Fibroblast of lung (primary cell): ENCODE results near the gene RANBP3L. TPM values are rescaled to one million over a fixed set of nuclear protein-coding genes. Genes with fewer than 3 reads are reported as not detected.

Source experiments
- DNase-seq, 2 donors: peaks; one replicate each; pipeline versions ENCODE4 v3.0.0 to v3.0.0-alpha.2; 2010; ENCODE audit warnings: low read depth in 2 of 2
- H2AFZ ChIP-seq: 2 replicates; pipeline ENCODE4 v1.5.1; 2012; ENCODE audit warnings: low read length, control low read depth, inconsistent platforms
- H3K27ac ChIP-seq: 2 replicates; pipeline ENCODE4 v1.5.1; 2011; ENCODE audit warnings: low read length, control low read depth; ENCODE audit not compliant: insufficient read depth
- H3K27me3 ChIP-seq: 2 replicates; pipeline ENCODE4 v1.5.1; 2011; ENCODE audit warnings: mild to moderate bottlenecking, low read length; ENCODE audit not compliant: control insufficient read depth, insufficient read depth
- H3K36me3 ChIP-seq: 2 replicates; pipeline ENCODE4 v1.5.1; 2011; ENCODE audit warnings: low read length; ENCODE audit not compliant: control insufficient read depth, insufficient read depth
- H3K4me1 ChIP-seq: 2 replicates; pipeline ENCODE4 v1.5.1; 2011; ENCODE audit warnings: low read length; ENCODE audit not compliant: control insufficient read depth, insufficient read depth; ENCODE audit errors: extremely low read depth
- H3K4me2 ChIP-seq: 2 replicates; pipeline ENCODE4 v1.5.1; 2011; ENCODE audit warnings: low read length, control low read depth; ENCODE audit not compliant: insufficient read depth; ENCODE audit errors: extremely low read depth
- H3K4me3 ChIP-seq, 4 experiments: fragments of 200-600 bp in 1 of 4; sonication (generic) in 1 of 4; replicated peaks in 1 of 4; 2 replicates each; pipeline ENCODE4 v1.5.1; 2011 to 2016; ENCODE audit warnings: low read length in 4 of 4, low read depth in 3 of 4, mild to moderate bottlenecking in 3 of 4, control low read depth in 2 of 4, inconsistent platforms in 1 of 4, mixed read lengths in 1 of 4; ENCODE audit not compliant: insufficient read depth in 1 of 4; ENCODE audit errors: control extremely low read depth in 1 of 4
- H3K79me2 ChIP-seq: 2 replicates; pipeline ENCODE4 v1.5.1; 2012; ENCODE audit warnings: mild to moderate bottlenecking, low read length, inconsistent platforms; ENCODE audit not compliant: control insufficient read depth, insufficient read depth
- H3K9ac ChIP-seq: 2 replicates; pipeline ENCODE4 v1.5.1; 2011; ENCODE audit warnings: mild to moderate bottlenecking, low read length, control low read depth; ENCODE audit not compliant: insufficient read depth
- H3K9me3 ChIP-seq: 2 replicates; pipeline ENCODE4 v1.5.1; 2012; ENCODE audit warnings: low read depth, low read length; ENCODE audit not compliant: control insufficient read depth, insufficient read depth
- H4K20me1 ChIP-seq: 2 replicates; pipeline ENCODE4 v1.5.1; 2011; ENCODE audit warnings: low read length; ENCODE audit not compliant: control insufficient read depth, insufficient read depth; ENCODE audit errors: extremely low read depth
- EZH2 ChIP-seq: IDR thresholded peaks from 2 replicates; pipeline ENCODE4 v1.5.1; 2012; ENCODE audit warnings: low read length, control low read depth, mild to moderate bottlenecking; ENCODE audit errors: missing control alignments
- polyA plus RNA-seq, 2 donors: library from polyadenylated mRNA; depleted of rRNA in 1 of 2; stranded (reverse) in 1 of 2; unstranded in 1 of 2; fragments of >200 nt; gene quantifications; 2 replicates each; pipeline ENCODE4 v1.2.1, GENCODE V29; 2011 to 2012; ENCODE audit warnings: missing spikeins in 1 of 2
- total RNA-seq: library from RNA; depleted of rRNA; stranded (reverse); fragments of >200 nt; gene quantifications from 2 replicates; pipeline ENCODE4 v1.2.1, GENCODE V29; 2014
- TF ChIP-seq, protein P1 (sequence below), 2 donors: IDR thresholded peaks in 1 of 2; conservative IDR thresholded peaks in 1 of 2; 1 replicate in 1 of 2; 2 replicates in 1 of 2; pipeline ENCODE4 v1.5.1; 2011 to 2012; ENCODE audit warnings: low read length in 2 of 2, control low read depth in 1 of 2, inconsistent platforms in 1 of 2, low read depth in 1 of 2, mild to moderate bottlenecking in 1 of 2

Gene RANBP3L
- total and polyA plus RNA-seq, 2 donors (not counting 1 experiment from before 2014, with no cell fraction given) = 0.09 TPM; not detected in 1

DNA sequence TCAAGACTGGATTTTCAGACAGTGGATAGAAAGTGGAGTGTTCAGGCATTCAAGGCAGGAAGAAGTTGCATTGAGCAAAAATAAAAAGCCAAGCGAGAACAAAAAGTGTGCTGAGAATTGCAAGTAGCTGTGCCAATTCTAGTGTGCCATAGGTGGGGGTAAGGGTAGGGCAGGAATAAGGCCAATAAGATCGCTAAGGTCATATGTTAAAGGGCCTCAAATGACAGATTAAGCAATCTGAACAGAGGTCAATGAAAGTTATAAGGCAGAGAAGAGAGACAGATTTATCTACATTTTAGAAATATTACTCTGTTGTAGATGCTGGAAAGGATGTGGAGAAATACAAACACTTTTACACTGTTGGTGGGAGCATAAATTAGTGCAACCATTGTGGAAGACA lies 96.4 kb downstream of the RANBP3L start:
- no peak overlapping the region for H3K4me2 ChIP-seq
- H3K27ac ChIP-seq = no peak overlapping the region
- no peaks in the 10 kb centered on the region for H4K20me1 ChIP-seq
- no peak for DNase-seq
- H3K36me3 ChIP-seq = peaks cover 2% of the 10 kb centered on the region
- no peak overlapping the region for H3K9ac ChIP-seq
- peaks cover 3% of the 10 kb centered on the region for H3K4me1 ChIP-seq
- TF ChIP-seq, protein P1, sequence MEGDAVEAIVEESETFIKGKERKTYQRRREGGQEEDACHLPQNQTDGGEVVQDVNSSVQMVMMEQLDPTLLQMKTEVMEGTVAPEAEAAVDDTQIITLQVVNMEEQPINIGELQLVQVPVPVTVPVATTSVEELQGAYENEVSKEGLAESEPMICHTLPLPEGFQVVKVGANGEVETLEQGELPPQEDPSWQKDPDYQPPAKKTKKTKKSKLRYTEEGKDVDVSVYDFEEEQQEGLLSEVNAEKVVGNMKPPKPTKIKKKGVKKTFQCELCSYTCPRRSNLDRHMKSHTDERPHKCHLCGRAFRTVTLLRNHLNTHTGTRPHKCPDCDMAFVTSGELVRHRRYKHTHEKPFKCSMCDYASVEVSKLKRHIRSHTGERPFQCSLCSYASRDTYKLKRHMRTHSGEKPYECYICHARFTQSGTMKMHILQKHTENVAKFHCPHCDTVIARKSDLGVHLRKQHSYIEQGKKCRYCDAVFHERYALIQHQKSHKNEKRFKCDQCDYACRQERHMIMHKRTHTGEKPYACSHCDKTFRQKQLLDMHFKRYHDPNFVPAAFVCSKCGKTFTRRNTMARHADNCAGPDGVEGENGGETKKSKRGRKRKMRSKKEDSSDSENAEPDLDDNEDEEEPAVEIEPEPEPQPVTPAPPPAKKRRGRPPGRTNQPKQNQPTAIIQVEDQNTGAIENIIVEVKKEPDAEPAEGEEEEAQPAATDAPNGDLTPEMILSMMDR (conservative IDR thresholded peaks at IDR 0.05 in 1 of 2, IDR thresholded peaks at IDR 0.05 in 1 of 2; ENCODE audit: low read depth in 1 of 2, low read length in 2 of 2) = no peak
- TF ChIP-seq EZH2 = no peak
- no peak overlapping the region for H2AFZ ChIP-seq
- no peak overlapping the region for H3K4me3 ChIP-seq
- H3K27me3 ChIP-seq = no peaks in the 10 kb centered on the region
- no peaks in the 10 kb centered on the region for H3K9me3 ChIP-seq
- H3K79me2 ChIP-seq = no peaks in the 10 kb centered on the region

DNA sequence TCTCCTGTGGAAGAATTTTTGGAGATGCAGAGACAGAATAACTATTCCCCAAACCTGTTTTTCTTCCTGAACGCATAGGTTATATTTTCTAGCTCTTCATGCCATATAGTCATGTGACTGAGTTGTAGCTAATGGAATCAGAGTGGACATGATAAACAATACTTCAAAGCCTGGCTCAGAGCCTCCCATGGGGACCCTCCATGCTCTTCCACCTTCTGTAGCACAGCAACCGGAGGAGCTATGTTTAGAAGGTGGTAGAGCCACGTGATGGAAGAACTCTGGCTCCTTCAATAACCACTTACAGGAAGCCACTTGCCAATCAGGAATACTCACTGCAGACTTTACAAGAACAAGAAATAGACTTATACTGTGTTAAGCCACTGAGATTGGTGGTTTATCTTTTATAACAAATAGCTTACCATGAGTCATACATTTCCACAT lies 99.2 kb downstream of the RANBP3L start:
- Histone ChIP-seq H3K79me2 (no peaks in the 10 kb centered on the region), H3K4me1 (peaks cover 3% of the 10 kb centered on the region), H3K36me3 (peaks cover 2% of the 10 kb centered on the region), H3K9ac (no peak overlapping the region), H3K27ac (no peak overlapping the region), H3K4me2 (peak overlapping the region; percentile 30), H3K9me3 (no peaks in the 10 kb centered on the region), H3K4me3 (no peak overlapping the region), H4K20me1 (no peaks in the 10 kb centered on the region), H3K27me3 (no peaks in the 10 kb centered on the region), H2AFZ (no peak overlapping the region)
- peak; percentile 48 to 85 for DNase-seq
- TF ChIP-seq, protein P1 (conservative IDR thresholded peaks at IDR 0.05 in 1 of 2, IDR thresholded peaks at IDR 0.05 in 1 of 2; ENCODE audit: low read depth in 1 of 2, low read length in 2 of 2) = no peak
- no peak for TF ChIP-seq EZH2

DNA sequence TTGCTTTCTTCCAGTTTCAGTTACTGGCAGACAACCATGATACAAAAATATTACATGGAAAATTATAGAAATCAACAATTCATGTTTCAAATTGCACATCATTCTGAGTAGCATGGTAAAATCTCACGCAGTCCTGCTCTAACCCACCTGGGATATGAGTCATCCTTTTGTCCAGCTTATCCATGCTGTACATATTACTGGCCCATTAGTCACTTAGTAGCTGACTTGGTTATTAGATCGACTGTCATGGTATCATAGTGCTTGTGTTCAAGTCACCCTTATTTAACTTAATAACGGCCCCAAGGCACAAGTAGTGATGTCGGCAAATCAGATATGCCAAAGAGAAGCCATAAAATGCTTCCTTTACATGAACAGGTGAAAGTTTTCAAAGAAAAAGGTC lies 101.2 kb downstream of the RANBP3L start:
- H3K9me3 ChIP-seq = no peaks in the 10 kb centered on the region
- H3K4me3 ChIP-seq = no peak overlapping the region
- H3K4me1 ChIP-seq = peaks cover 3% of the 10 kb centered on the region
- peak in 1 of 2 donors; percentile 80 for DNase-seq
- H2AFZ ChIP-seq = no peak overlapping the region
- H3K9ac ChIP-seq = no peak overlapping the region
- TF ChIP-seq, protein P1 (conservative IDR thresholded peaks at IDR 0.05 in 1 of 2, IDR thresholded peaks at IDR 0.05 in 1 of 2; ENCODE audit: low read depth in 1 of 2, low read length in 2 of 2) = no peak
- no peak for TF ChIP-seq EZH2
- H3K36me3 ChIP-seq = peaks cover 3% of the 10 kb centered on the region
- H3K27me3 ChIP-seq = no peaks in the 10 kb centered on the region
- no peaks in the 10 kb centered on the region for H4K20me1 ChIP-seq
- H3K79me2 ChIP-seq = no peaks in the 10 kb centered on the region
- no peak overlapping the region for H3K27ac ChIP-seq
- H3K4me2 ChIP-seq = no peak overlapping the region
